Measurements from ENCODE around the gene SEC24D.

SEC24D gene

GRCh38 chr4:118765399-118765798 is 70.5 kb downstream of the SEC24D start:
- no peak overlapping the region for H3K4me3 ChIP-seq (replicated peaks; ENCODE audit: low read depth, low read length)
- no peaks in the 10 kb centered on the region for H3K27me3 ChIP-seq (replicated peaks; ENCODE audit: control insufficient read depth, insufficient read depth, low read length)
- no peak for DNase-seq (ENCODE audit: extremely low read depth, insufficient read length)
- no peak for TF ChIP-seq CTCF (IDR thresholded peaks at IDR 0.05; ENCODE audit: insufficient read depth, low read length, poor library complexity, severe bottlenecking)
- peaks cover 10% of the 10 kb centered on the region for H3K36me3 ChIP-seq (ENCODE audit: control insufficient read depth, insufficient read depth, low read length)

GRCh38 chr4:118762730-118763477 is 73.0 kb downstream of the SEC24D start:
- Histone ChIP-seq H3K4me3 (replicated peaks; ENCODE audit: low read depth, low read length) (no peak overlapping the region), H3K36me3 (ENCODE audit: control insufficient read depth, insufficient read depth, low read length) (peaks cover 10% of the 10 kb centered on the region), H3K27me3 (replicated peaks; ENCODE audit: control insufficient read depth, insufficient read depth, low read length) (no peaks in the 10 kb centered on the region)
- DNase-seq (ENCODE audit: extremely low read depth, insufficient read length): no peak
- TF ChIP-seq CTCF (IDR thresholded peaks at IDR 0.05; ENCODE audit: insufficient read depth, low read length, poor library complexity, severe bottlenecking): no peak

GRCh38 chr4:118762155-118762554 is 73.8 kb downstream of the SEC24D start:
- TF ChIP-seq CTCF (IDR thresholded peaks at IDR 0.05; ENCODE audit: insufficient read depth, low read length, poor library complexity, severe bottlenecking): no peak
- Histone ChIP-seq H3K36me3 (ENCODE audit: control insufficient read depth, insufficient read depth, low read length) (peaks cover 9% of the 10 kb centered on the region), H3K4me3 (replicated peaks; ENCODE audit: low read depth, low read length) (no peak overlapping the region), H3K27me3 (replicated peaks; ENCODE audit: control insufficient read depth, insufficient read depth, low read length) (no peaks in the 10 kb centered on the region)
- no peak for DNase-seq (ENCODE audit: extremely low read depth, insufficient read length)

GRCh38 chr4:118761397-118762016 is 74.4 kb downstream of the SEC24D start:
- Histone ChIP-seq H3K27me3 (replicated peaks; ENCODE audit: control insufficient read depth, insufficient read depth, low read length) (no peaks in the 10 kb centered on the region), H3K36me3 (ENCODE audit: control insufficient read depth, insufficient read depth, low read length) (peaks cover 8% of the 10 kb centered on the region), H3K4me3 (replicated peaks; ENCODE audit: low read depth, low read length) (no peak overlapping the region)
- TF ChIP-seq CTCF (IDR thresholded peaks at IDR 0.05; ENCODE audit: insufficient read depth, low read length, poor library complexity, severe bottlenecking): no peak
- no peak for DNase-seq (ENCODE audit: extremely low read depth, insufficient read length)

- Histone ChIP-seq H3K4me3 (replicated peaks; ENCODE audit: low read depth, low read length) (no peak overlapping the region), H3K27me3 (replicated peaks; ENCODE audit: control insufficient read depth, insufficient read depth, low read length) (no peaks in the 10 kb centered on the region), H3K36me3 (ENCODE audit: control insufficient read depth, insufficient read depth, low read length) (peaks cover 8% of the 10 kb centered on the region)
- peak; percentile 31 for DNase-seq (ENCODE audit: extremely low read depth, insufficient read length)
- no peak for TF ChIP-seq CTCF (IDR thresholded peaks at IDR 0.05; ENCODE audit: insufficient read depth, low read length, poor library complexity, severe bottlenecking)
Observed at GRCh38 chr4:118760493-118760892, 75.4 kb downstream of the SEC24D start.

Measured in GM06990 (cell line).